GM19395 (cell line): ENCODE results near the gene CMPK2.
A peak's percentile ranks its signal among the peaks of the same experiment; 100 is the strongest.
"Not testable (repeated sequence)": the region's sequence is repeated elsewhere in the genome, so short reads cannot be mapped to it uniquely, and the experiment has no call there.

Experiments
- ATAC-seq: cut with Tn5 transposase; IDR thresholded peaks from one replicate; pipeline ENCODE4 v1.9.1; 2021; ENCODE audit warnings: mild to moderate bottlenecking, moderate library complexity; ENCODE audit not compliant: unreplicated experiment

CMPK2 gene

GRCh38 chr2:6881046-6881445 is 15.3 kb upstream of the CMPK2 start:
- no peak for ATAC-seq

- no peak for ATAC-seq
Observed at GRCh38 chr2:6880200-6880733, 14.6 kb upstream of the CMPK2 start.

- ATAC-seq, result no peak
Observed at GRCh38 chr2:6879011-6879410, 13.3 kb upstream of the CMPK2 start.

GRCh38 chr2:6878549-6878948 is 12.8 kb upstream of the CMPK2 start:
- ATAC-seq, result no peak

GRCh38 chr2:6877402-6878304 is 11.9 kb upstream of the CMPK2 start, which contains the start of gene RSAD2:
TSS of gene RSAD2 (plus strand) at chr2:6877777. CDS start at chr2:6877801, 24 bp downstream.
- peak; percentile 89 for ATAC-seq

- ATAC-seq, result no peak
Observed at GRCh38 chr2:6876309-6876708, 10.6 kb upstream of the CMPK2 start.

- ATAC-seq, result no peak
Observed at GRCh38 chr2:6874032-6874431, 8.3 kb upstream of the CMPK2 start.

- ATAC-seq, result peak; percentile 79
Observed at GRCh38 chr2:6872394-6872793, 6.7 kb upstream of the CMPK2 start.

- ATAC-seq, result no peak
Observed at GRCh38 chr2:6866982-6867381, 1.3 kb upstream of the CMPK2 start.

GRCh38 chr2:6866275-6866671 is 566 bp upstream of the CMPK2 start:
- ATAC-seq, result peak; percentile 52

- ATAC-seq, result peak; percentile 34
Observed at GRCh38 chr2:6864923-6865345, 773 bp downstream of the CMPK2 start.

- ATAC-seq, result no peak
Observed at GRCh38 chr2:6864231-6864754, 1.4 kb downstream of the CMPK2 start.

GRCh38 chr2:6863792-6864191 is 1.9 kb downstream of the CMPK2 start:
- no peak for ATAC-seq

GRCh38 chr2:6860296-6860695 is 5.4 kb downstream of the CMPK2 start:
- ATAC-seq, result no peak

GRCh38 chr2:6858466-6859027 is 7.2 kb downstream of the CMPK2 start:
- not testable (repeated sequence) for ATAC-seq

GRCh38 chr2:6856548-6856920 is 9.2 kb downstream of the CMPK2 start:
- ATAC-seq, result no peak

GRCh38 chr2:6855860-6856547 is 9.7 kb downstream of the CMPK2 start:
- ATAC-seq, result no peak

- ATAC-seq, result no peak
Observed at GRCh38 chr2:6854416-6854815, 11.3 kb downstream of the CMPK2 start.

- ATAC-seq, result no peak
Observed at GRCh38 chr2:6852195-6852594, 13.5 kb downstream of the CMPK2 start.

GRCh38 chr2:6846967-6847681 is 18.6 kb downstream of the CMPK2 start:
- ATAC-seq, result no peak

GRCh38 chr2:6846540-6846939 is 19.2 kb downstream of the CMPK2 start:
- ATAC-seq, result no peak
